ENCODE data around the gene NGFR.

NGFR gene

GRCh38 chr17:49469831-49470810 is 25.0 kb upstream of the NGFR start:
- no peak for DNase-seq (ENCODE audit: low read depth in 2 of 2)

DNA sequence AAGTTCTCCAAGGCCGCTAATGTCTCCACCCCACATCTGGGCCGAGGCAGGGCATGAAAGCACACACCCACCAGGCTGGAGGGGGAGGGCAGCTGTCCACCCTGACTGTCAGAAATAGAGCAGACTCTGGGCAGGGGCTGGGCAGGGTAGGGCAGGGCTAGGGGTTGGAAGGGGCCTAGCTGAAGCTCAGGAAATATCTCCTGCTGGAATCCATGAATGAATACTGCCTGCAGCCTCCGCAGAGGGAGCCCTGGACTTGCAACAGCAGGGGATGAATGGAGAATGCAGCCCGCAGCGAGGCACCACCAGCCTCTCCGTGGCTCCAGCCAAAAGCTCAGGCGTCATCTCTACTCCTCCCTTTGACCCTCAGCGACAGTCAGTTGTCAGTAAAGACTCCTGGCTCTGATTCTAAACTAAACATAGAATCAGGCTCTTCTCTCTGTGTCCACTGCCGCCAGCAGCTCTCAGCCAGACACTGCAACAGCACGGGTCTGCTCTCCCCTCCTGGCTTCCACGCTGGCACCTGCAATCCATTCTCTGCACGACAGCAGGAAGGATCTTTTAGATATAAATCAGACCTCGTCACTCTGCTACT is 23.9 kb upstream of the NGFR start:
- no peak for DNase-seq (ENCODE audit: low read depth in 2 of 2)

DNA sequence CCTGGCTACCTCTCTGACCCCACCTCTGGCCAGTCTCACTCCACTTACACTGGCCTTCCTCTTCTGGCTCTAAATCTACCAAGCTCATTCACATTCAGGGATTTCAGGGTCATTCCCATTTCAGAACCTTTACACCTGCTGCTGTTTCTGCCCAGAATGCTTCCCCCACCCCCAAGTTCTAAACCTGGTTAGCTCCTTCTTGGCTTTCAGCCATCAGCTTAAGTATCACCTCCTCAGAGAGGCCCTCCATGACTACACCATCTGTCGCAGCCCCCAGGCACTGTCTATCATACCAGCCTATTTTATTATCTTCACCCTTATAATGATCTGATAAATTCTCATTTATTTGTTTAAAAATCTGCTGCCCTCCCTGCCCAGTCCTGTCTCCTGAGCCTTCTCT is 23.3 kb upstream of the NGFR start:
- DNase-seq (ENCODE audit: low read depth in 2 of 2): no peak

GRCh38 chr17:49472527-49472926 is 22.6 kb upstream of the NGFR start:
- no peak for DNase-seq (ENCODE audit: low read depth in 2 of 2)

GRCh38 chr17:49473900-49474751 is 21.0 kb upstream of the NGFR start:
- no peak for DNase-seq (ENCODE audit: low read depth in 2 of 2)

- no peak for DNase-seq (ENCODE audit: low read depth in 2 of 2)
These were observed 17.4 kb upstream of the NGFR start for GRCh38 chr17:49477709-49478108.

DNA sequence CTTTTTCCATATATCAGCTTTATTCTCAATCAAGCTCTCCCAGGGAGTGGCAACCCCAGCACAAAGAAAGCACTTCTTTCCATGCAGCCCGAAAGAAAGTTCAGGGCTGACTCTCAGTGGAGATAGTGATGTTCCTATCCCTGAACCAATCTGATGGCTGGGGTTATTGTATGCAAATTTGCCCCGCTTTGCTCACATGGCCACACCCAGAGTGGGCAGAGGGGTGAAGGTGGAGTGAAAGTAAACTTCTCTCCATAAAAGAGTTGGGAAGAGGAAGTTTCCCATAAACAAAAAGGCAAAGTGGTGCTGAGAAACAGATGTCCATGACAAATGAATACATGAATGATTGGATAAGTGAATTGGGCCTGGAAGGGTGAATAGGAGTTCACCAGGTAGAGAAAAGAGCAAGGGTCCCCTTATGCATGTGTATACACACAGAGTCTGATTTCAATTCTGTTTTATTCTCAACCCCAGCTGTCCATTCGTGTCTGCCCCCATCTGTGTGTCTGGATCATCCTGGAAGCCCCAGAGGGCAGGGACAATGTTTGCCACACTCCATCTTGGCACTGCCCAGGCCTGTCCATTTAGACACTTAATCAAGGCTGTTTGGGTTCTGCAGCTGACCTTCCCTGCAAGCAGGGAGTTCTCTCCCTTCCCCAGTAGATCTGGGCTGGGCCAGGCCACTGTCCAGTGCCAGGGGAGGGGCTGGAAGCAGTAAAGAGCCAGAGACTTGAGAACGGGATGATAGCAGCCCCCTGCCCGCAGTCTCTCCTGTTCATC is 14.1 kb upstream of the NGFR start:
- DNase-seq (ENCODE audit: low read depth in 2 of 2): no peak

DNA sequence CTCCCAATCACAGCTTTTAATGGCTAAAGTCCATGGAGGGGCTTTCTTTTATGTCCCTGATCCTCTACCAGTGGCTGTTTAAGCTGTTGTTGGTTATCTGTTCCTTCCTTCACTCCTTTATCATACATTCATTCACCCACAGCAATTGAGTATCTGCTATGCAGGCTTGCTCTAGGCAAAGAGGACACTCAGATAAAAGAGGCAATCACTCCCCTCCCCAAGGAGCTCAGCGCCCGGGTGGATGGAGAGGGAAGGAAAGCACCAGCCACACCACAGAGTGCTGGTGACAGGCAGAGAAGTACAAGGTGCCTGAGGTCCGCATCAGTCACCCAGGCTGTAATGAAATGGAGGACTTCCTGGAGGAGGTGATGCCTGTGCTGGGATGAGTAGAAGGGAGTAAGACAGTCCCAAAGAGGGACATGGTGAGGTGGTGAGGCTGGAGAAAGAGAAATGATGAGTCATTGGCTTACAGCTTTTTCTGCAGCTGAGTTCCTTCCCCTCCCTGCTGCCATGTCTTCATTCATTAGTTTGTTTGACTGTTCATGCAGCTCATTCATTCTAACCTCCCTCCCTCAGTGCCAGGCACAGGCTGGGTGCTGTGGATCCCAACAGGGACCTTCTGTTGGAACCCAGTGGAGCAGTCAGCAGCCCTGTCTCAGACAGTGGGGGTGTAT is 12.8 kb upstream of the NGFR start:
- no peak for DNase-seq (ENCODE audit: low read depth in 2 of 2)

GRCh38 chr17:49483599-49484509 is 11.2 kb upstream of the NGFR start:
- no peak for DNase-seq (ENCODE audit: low read depth in 2 of 2)

DNA sequence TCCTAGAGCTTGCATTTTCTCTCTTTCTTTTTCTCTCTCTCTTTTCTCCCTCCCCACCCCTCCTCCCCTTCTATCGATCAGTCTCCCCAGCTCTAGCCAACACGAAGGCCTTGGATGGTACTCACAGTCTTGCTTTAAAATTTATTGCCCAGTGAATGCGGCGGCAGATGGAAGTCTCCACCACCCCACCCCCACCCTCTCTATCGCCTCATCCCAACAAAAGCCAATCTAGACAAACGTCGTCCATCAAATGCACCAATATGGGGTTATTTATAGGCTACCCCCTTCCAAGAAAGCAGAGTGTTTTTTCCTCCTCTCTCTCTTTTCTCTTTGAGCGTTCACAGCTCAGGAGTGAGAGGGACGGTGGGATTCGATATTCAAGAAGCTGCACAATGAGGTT is 10.5 kb upstream of the NGFR start:
- no peak for DNase-seq (ENCODE audit: low read depth in 2 of 2)

DNA sequence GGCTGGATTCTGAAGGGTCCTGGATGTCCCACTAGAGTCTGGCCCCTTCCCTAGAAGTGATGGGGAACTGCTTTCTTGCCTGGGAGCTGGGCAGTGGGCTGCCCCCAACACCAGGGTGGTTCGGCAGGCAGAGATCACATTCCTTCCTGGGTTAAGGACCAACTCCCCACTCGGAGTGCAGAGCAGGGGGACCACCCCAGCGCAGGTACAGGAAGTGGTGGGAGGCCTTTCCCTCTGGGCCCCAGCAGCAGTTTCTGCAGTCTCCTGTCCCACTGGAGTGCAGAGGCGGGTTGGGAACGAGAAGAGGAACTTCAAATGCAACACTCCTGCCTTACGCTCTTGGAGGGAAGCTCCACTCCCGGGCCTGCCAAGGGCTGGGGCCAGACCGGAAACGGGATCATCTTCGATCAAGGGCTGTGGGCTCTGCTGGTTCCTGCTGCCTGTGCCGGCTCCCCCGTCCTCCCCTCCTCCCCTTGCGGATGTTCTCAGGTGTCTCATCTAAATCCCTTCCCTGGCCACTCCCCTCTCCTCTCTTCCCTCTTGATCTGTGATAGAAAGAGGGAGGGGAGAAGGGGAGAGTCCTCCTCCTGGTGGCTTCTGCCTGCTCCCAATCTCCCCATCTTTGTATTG is 9.0 kb upstream of the NGFR start:
- DNase-seq (ENCODE audit: low read depth in 2 of 2): no peak

GRCh38 chr17:49487183-49487582 is 7.9 kb upstream of the NGFR start:
- DNase-seq (ENCODE audit: low read depth in 2 of 2): no peak

DNA sequence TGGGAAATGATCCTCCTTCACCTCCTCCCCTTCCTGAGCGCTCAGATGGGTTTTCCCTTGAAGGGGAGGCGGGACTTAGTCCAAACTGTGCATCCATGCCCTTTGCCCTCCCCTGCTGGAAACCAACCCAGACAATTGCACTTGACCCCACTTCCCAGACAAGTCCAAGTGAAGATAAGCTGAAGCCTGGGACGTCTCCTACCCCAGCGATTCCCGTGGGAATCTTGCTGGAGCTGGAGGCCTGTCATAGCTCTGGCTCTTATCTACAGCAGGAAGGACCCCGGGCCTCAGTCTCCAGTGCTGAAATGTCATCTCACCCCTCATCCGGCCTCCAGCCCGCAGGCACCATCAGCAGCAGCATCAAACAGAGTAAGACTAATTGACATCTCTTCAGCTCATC is 6.5 kb upstream of the NGFR start:
- DNase-seq (ENCODE audit: low read depth in 2 of 2): no peak

- DNase-seq (ENCODE audit: low read depth in 2 of 2): no peak
These were observed 5.7 kb upstream of the NGFR start for GRCh38 chr17:49489348-49489747.

GRCh38 chr17:49490276-49490675 is 4.8 kb upstream of the NGFR start:
- no peak for DNase-seq (ENCODE audit: low read depth in 2 of 2)

- DNase-seq (ENCODE audit: low read depth in 2 of 2): no peak
These were observed 3.8 kb upstream of the NGFR start for GRCh38 chr17:49491192-49491769.

GRCh38 chr17:49494399-49494985 is 601 bp upstream of the NGFR start:
- no peak for DNase-seq (ENCODE audit: low read depth in 2 of 2)

DNA sequence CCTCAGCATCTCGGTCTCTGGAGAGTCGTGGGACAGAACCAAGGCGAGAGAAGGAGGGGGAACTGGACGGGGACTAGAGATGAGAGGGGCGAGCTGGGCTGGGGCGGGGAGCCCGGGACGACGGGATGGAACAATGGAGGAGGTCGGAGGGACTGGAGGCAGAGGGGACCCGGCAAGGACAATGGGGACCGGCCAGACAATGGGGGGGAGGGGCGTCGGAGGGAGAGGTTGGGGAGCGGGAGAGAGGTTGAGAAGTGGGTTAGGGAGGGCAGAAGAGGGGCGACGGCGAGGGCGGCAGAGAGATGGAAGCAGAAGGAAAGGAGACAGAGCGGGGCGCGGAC is 719 bp downstream of the NGFR start:
- DNase-seq (ENCODE audit: low read depth in 2 of 2): no peak
